ENCODE data around the gene PTPRE. TPM values are rescaled to one million over a fixed set of nuclear protein-coding genes. Genes with fewer than 3 reads are reported as not detected.

PTPRE gene, protein sequence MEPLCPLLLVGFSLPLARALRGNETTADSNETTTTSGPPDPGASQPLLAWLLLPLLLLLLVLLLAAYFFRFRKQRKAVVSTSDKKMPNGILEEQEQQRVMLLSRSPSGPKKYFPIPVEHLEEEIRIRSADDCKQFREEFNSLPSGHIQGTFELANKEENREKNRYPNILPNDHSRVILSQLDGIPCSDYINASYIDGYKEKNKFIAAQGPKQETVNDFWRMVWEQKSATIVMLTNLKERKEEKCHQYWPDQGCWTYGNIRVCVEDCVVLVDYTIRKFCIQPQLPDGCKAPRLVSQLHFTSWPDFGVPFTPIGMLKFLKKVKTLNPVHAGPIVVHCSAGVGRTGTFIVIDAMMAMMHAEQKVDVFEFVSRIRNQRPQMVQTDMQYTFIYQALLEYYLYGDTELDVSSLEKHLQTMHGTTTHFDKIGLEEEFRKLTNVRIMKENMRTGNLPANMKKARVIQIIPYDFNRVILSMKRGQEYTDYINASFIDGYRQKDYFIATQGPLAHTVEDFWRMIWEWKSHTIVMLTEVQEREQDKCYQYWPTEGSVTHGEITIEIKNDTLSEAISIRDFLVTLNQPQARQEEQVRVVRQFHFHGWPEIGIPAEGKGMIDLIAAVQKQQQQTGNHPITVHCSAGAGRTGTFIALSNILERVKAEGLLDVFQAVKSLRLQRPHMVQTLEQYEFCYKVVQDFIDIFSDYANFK
- 10 to 100 TPM; 51.4 to 88.7 TPM for total RNA-seq
- 10 to 100 TPM in 1 of 6 donors, 1 to 10 TPM in 5; 6.8 to 12.0 (median 9.0) TPM for polyA plus RNA-seq (ENCODE audit: insufficient read length in 6 of 6)
- long read RNA-seq, donor 1: 0 reads
- long read RNA-seq, donor 2: 0 reads
- long read RNA-seq, donor 3: 0 reads
- long read RNA-seq, donor 4, partial matches to known transcripts: 27 of 48 reads
- long read RNA-seq, donor 4, other reads (novel, unspliced or antisense): 21 of 48 reads
- long read RNA-seq, donor 5: 0 reads
- long read RNA-seq, donor 6, full-length matches to known transcripts: 1 of 1 reads
- long read RNA-seq, donor 6, partial matches to known transcripts: 0 of 1 reads
- long read RNA-seq, donor 6, other reads (novel, unspliced or antisense): 0 of 1 reads
- long read RNA-seq, donor 7: 0 reads
- long read RNA-seq, donor 8: 0 reads
- long read RNA-seq, donor 9: 0 reads
- long read RNA-seq, donor 10, full-length matches to known transcripts: 2 of 41 reads
- long read RNA-seq, donor 10, partial matches to known transcripts: 26 of 41 reads
- long read RNA-seq, donor 10, other reads (novel, unspliced or antisense): 13 of 41 reads
- long read RNA-seq, donor 11, full-length matches to known transcripts: 5 of 5 reads
- long read RNA-seq, donor 11, partial matches to known transcripts: 0 of 5 reads
- long read RNA-seq, donor 11, other reads (novel, unspliced or antisense): 0 of 5 reads
- long read RNA-seq, donor 12: 0 reads

DNA sequence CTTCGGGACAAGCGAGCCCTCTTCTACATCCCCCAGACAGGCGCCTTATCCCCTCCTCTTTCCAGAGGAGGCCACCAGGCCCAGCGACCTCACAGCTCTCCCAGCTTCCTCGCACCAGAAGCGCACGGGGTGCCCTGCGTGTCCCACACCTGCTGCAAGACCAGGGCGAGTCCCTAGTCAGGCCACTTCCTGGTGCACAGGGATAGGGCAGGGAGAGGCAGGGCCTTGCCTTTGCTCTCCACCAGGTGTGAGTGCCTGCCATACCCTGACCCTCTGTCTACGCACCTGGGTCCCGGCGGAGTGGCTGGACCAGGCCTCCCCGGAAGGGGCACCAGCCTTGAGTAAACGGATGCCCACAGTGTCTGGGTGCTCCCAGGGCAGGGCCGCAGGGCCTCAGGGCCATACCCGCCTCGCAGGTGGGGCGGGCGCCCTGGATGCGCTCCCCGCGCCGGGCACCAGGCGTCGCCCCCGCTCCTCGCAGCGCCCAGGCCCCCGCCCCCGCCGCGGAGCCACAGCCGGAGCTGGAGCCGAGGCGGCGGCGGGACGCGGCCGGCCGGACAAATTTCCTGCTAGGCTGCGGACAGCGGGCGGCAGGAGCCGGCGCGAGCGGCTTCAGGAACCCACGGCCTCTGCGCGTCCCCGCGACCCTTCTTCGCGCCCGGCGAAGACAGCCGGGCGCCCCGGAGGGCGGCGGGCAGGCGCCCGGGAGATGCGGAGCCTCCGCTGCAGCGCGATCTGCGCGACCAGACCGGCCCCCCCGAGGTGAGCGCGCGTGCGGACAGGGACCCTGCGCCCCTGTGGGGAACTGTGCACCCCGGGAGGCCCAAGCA is at the start of gene PTPRE:
PTPRE (plus strand) TSS at position 556 of the 830 bp plus-strand sequence. CDS start 133,779 bp downstream, outside the sequence.
- H3K9me3 ChIP-seq: no peaks in the 10 kb centered on the region
- peak within 1 kb of the TSS; percentile 64 to 77 for H3K4me3 ChIP-seq
- ATAC-seq: peak; percentile 92
- no peaks in the 10 kb centered on the region for H3K36me3 ChIP-seq
- peaks cover 10 to 48% of the 10 kb centered on the region in 2 donors for H3K4me1 ChIP-seq
- intact Hi-C loops (cut with DNase I): loop anchor here (2.0 to 10.0 kb wide), 3 partner anchors 104 to 162 kb away; no protein-coding TSS in a partner anchor
- DNase-seq: peak; percentile 47 to 99 (median 71)
- H3K27me3 ChIP-seq: peaks cover 0 to 9% of the 10 kb centered on the region in 2 donors
- peak within 1 kb of the TSS; percentile 89 to 91 for H3K27ac ChIP-seq
- TF ChIP-seq, protein P1, sequence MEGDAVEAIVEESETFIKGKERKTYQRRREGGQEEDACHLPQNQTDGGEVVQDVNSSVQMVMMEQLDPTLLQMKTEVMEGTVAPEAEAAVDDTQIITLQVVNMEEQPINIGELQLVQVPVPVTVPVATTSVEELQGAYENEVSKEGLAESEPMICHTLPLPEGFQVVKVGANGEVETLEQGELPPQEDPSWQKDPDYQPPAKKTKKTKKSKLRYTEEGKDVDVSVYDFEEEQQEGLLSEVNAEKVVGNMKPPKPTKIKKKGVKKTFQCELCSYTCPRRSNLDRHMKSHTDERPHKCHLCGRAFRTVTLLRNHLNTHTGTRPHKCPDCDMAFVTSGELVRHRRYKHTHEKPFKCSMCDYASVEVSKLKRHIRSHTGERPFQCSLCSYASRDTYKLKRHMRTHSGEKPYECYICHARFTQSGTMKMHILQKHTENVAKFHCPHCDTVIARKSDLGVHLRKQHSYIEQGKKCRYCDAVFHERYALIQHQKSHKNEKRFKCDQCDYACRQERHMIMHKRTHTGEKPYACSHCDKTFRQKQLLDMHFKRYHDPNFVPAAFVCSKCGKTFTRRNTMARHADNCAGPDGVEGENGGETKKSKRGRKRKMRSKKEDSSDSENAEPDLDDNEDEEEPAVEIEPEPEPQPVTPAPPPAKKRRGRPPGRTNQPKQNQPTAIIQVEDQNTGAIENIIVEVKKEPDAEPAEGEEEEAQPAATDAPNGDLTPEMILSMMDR (IDR thresholded peaks at IDR 0.05): peak; percentile 85

DNA sequence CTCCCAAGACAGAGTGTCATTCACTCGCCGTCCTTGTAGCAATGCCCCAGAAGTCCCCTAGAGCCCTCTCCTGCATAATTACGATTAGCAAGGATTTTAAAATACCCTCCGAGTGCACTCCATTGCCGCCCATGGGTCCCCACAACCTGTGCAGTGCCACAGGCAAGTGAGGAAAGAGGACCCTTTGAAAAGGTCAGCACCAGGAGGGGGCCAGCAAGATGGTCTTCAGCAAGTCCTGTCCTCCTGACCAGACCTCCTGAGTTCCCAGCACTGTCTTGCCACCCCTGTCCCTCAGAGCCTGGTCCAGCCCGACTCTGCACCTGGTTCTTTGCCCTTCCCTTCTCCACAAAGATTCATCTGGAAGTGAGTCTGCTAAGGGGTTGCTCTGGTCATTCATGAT is 46.3 kb upstream of the PTPRE start:
- intact Hi-C loops (cut with DNase I): loop anchor here in 1 of 2 donors (5.0 kb wide), 1 partner anchor 212 kb away; no protein-coding TSS in a partner anchor
- peaks cover 0 to 9% of the 10 kb centered on the region in 2 donors for H3K9me3 ChIP-seq
- TF ChIP-seq, protein P1 (IDR thresholded peaks at IDR 0.05): no peak
- H3K36me3 ChIP-seq: no peaks in the 10 kb centered on the region
- DNase-seq (no peak), ATAC-seq (no peak)
- H3K4me1 ChIP-seq: no peaks in the 10 kb centered on the region
- no peaks in the 10 kb centered on the region for H3K27me3 ChIP-seq
- no peak overlapping the region for H3K4me3 ChIP-seq
- no peak overlapping the region for H3K27ac ChIP-seq

DNA sequence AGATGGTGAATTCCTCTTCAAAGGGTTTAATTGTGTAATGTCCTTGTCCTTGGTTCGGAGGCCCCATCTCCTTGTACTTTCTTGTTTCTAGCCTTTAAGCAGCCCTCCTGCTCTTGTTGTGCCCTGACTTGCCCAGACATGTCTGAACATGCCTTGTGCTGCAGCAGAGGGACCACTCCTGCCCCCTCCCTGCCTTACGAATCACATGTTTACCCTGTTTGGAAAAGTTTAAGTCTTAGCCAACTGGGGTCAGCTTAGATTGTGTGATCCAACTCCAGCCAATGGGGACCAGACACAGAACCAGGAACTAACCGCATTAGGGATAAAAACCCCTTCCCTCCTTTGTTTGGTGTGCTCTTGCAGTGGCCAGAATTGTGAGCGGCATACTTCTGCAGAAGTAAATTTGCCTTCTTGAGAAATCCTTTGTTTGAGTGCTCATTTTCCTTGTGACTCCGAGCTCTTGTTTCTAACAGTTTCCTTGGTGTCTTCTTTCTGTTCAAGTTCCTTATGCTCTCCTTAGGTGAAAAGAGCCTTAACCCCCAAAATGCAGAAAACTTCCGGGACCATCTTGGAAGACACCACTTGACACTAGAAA is 43.6 kb upstream of the PTPRE start:
- H3K27me3 ChIP-seq: no peaks in the 10 kb centered on the region
- no peak overlapping the region for H3K27ac ChIP-seq
- no peak for ATAC-seq
- intact Hi-C loops (cut with DNase I): loop anchor here in 1 of 2 donors (5.0 kb wide), 1 partner anchor 209 kb away; no protein-coding TSS in a partner anchor
- H3K4me1 ChIP-seq: no peaks in the 10 kb centered on the region
- TF ChIP-seq, protein P1 (IDR thresholded peaks at IDR 0.05): no peak
- H3K36me3 ChIP-seq: no peaks in the 10 kb centered on the region
- H3K9me3 ChIP-seq: peaks cover 0 to 9% of the 10 kb centered on the region in 2 donors
- no peak overlapping the region for H3K4me3 ChIP-seq
- no peak for DNase-seq
